ENCODE measurements around the gene SHF. TPM values are rescaled to one million over a fixed set of nuclear protein-coding genes. Genes with fewer than 3 reads are reported as not detected.

The SHF gene
- total RNA-seq, 6 experiments from 2014 or later = 2.1 to 3.1 (median 2.1) TPM

GRCh38 chr15:45169608-45170480 is 17.9 kb downstream of the SHF start:
- H3K9me3 Mint-ChIP-seq = no peaks in the 10 kb centered on the region
- TF ChIP-seq, protein P1, sequence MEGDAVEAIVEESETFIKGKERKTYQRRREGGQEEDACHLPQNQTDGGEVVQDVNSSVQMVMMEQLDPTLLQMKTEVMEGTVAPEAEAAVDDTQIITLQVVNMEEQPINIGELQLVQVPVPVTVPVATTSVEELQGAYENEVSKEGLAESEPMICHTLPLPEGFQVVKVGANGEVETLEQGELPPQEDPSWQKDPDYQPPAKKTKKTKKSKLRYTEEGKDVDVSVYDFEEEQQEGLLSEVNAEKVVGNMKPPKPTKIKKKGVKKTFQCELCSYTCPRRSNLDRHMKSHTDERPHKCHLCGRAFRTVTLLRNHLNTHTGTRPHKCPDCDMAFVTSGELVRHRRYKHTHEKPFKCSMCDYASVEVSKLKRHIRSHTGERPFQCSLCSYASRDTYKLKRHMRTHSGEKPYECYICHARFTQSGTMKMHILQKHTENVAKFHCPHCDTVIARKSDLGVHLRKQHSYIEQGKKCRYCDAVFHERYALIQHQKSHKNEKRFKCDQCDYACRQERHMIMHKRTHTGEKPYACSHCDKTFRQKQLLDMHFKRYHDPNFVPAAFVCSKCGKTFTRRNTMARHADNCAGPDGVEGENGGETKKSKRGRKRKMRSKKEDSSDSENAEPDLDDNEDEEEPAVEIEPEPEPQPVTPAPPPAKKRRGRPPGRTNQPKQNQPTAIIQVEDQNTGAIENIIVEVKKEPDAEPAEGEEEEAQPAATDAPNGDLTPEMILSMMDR (IDR thresholded peaks at IDR 0.05) = no peak
- peaks cover 5% of the 10 kb centered on the region; the same call in 1 of the 2 replicates for H3K4me1 Mint-ChIP-seq (ENCODE audit: low read depth)
- no peak for DNase-seq
- H3K27ac Mint-ChIP-seq = no peak overlapping the region
- H3K27me3 Mint-ChIP-seq (ENCODE audit: insufficient read depth) = peaks cover 1% of the 10 kb centered on the region
- no peaks in the 10 kb centered on the region for H3K36me3 Mint-ChIP-seq (ENCODE audit: low read depth)
- H3K4me3 Mint-ChIP-seq = no peak overlapping the region

DNA sequence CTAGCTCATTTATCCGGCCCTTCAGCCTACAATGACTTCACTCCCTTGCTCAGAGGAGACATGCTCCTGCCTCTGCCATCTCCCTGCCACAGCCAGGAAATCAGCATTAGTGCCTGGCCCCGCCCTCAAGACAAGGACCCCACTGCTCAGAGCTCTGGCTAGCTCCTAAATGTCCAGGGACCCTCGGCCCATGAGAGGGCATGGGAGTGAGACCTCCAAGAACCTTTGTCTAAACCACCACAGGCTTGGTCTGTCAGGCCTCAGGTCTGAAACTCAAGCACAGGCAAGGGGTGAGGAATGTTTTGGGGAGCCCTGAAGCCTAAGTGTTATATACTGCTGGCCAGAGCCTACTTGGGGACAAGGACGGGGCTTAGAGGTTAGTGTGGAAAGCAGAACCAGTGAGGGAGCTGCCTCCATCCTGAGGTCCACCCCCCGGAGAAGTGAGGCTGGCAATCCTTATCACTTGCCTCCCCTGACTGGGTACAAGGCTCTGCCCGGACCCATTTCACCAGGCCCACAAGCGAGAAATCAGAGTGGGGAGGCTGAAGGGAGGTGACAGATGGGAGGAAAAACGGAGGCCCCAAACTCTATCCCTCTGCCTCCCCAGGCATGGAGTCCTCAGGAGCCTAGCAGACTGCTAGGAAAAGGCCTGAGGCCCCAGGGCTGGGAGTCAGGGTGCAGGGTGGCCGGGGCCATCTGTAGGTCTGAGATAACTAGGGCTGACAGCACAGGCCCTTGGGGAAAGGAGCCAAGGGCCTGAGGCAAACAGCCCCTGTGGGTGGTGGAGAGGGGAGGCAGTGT is 18.8 kb downstream of the SHF start:
- peaks cover 5% of the 10 kb centered on the region for H3K4me1 Mint-ChIP-seq (ENCODE audit: low read depth)
- no peak overlapping the region for H3K27ac Mint-ChIP-seq
- H3K27me3 Mint-ChIP-seq (ENCODE audit: insufficient read depth) = peaks cover 1% of the 10 kb centered on the region
- H3K36me3 Mint-ChIP-seq (ENCODE audit: low read depth) = no peaks in the 10 kb centered on the region
- H3K9me3 Mint-ChIP-seq = no peaks in the 10 kb centered on the region
- TF ChIP-seq, protein P1 (IDR thresholded peaks at IDR 0.05) = no peak
- no peak for DNase-seq
- H3K4me3 Mint-ChIP-seq = no peak overlapping the region

GRCh38 chr15:45168286-45168685 is 19.5 kb downstream of the SHF start:
- H3K27ac Mint-ChIP-seq = no peak overlapping the region
- peaks cover 12% of the 10 kb centered on the region for H3K4me1 Mint-ChIP-seq (ENCODE audit: low read depth)
- H3K27me3 Mint-ChIP-seq (ENCODE audit: insufficient read depth) = peaks cover 1% of the 10 kb centered on the region
- no peaks in the 10 kb centered on the region for H3K36me3 Mint-ChIP-seq (ENCODE audit: low read depth)
- TF ChIP-seq, protein P1 (IDR thresholded peaks at IDR 0.05) = no peak
- no peak for DNase-seq
- no peak overlapping the region for H3K4me3 Mint-ChIP-seq
- H3K9me3 Mint-ChIP-seq = no peaks in the 10 kb centered on the region

DNA sequence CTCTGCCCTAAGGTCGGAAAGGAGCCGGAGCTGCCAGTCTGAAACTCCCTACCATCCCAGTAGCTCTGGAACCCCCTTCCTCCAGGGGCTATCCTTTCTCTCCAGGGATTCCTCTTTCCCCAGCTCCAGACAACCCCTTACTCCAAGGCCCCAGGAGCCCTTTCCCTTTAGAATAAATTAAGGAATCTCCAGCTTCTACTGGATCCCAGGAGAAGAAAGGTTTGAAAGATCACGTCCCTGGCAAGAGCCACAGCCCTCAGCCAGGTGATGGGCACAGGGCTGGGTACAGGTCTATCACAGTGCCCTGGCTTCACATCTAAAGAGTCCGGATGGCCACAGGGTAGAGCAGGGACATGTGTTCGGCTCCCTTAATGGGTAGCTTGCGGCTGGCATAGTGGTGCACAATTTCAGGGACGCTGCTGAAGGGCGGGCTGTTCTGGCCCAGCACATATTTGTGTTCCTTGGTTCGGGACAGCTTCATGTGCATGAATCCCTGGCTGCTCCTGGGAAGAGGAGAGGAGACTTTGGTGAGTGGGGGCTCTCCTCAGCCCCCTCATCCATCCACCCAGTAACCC is 20.0 kb downstream of the SHF start:
- Mint-ChIP-seq H3K36me3 (ENCODE audit: low read depth) (no peaks in the 10 kb centered on the region), H3K4me3 (peak overlapping the region; percentile 52)
- no peak for DNase-seq

More for the DNA sequence above, 20.0 kb downstream of the SHF start:
- Mint-ChIP-seq H3K27me3 (ENCODE audit: insufficient read depth) (peaks cover 1% of the 10 kb centered on the region; the same call in 1 of the 2 replicates), H3K9me3 (no peaks in the 10 kb centered on the region), H3K4me1 (ENCODE audit: low read depth) (peaks cover 17% of the 10 kb centered on the region), H3K27ac (peak overlapping the region; percentile 38; the same call in 1 of the 2 replicates)
- TF ChIP-seq, protein P1 (IDR thresholded peaks at IDR 0.05) = peak; percentile 14
